ENCODE data around the gene TTF1.
"Not testable (repeated sequence)": the region's sequence is repeated elsewhere in the genome, so short reads cannot be mapped to it uniquely, and the experiment has no call there.

Gene TTF1

DNA sequence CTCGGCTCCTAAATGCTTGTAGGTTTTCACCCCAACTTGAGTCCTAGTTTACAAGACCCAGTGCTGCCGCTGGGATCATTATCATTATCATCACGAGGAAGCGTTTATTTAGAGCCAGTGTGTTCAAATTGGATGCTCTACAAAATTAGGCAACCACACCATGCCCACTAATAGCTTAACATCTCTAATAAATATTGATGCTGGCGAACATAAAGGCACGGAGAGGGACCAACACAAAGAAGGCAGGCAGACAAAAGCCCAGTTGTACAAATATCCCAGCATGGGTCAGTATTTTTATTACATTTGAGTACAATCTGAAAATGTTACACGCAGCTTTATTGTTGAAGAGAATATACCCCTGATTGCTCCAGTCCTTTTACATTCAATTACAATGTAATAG, 8.1 kb upstream of the TTF1 start:
- in situ Hi-C loops (cut with MboI; ENCODE audit: low sequenced_read_pairs) = no loop called here

DNA sequence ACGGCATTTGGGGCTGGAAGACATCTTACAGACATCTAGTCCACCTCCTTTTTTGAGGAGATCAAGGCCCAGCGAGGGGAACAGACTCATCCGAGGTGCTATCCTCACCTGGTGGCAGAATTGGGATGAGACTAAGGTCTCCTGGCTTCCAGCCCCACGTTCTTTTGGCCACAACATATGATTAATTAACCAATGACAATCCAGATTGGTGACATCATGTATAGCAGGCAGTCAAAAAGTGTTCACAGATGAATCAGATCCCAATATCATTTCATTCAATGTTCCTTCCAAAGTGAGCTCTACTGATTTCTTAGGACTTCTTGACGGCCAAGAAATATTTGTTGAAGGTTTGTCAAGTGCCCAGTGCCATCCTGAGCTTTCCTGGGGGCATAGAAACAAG, 7.3 kb upstream of the TTF1 start:
- in situ Hi-C loops (cut with MboI; ENCODE audit: low sequenced_read_pairs) = no loop called here

DNA sequence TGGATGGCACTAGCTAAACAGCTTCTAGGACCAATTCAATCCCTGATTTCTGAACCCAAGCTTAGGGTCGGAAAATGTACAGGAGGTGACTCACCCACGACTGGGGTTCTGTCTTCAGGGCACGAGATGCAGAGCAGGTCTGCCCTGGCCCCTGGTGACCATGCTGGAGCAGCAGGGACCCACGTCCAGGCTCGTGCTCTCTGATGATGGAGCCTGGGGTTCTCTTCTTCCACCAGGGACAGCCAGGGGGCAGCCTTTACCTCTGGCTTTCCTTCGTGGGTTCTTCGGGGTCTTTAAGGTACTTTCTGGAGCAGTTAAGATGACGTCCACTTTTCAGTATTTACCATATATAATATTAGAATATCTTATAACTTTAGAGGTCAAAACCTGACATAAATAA, 5.4 kb upstream of the TTF1 start:
- in situ Hi-C loops (cut with MboI; ENCODE audit: low sequenced_read_pairs) = no loop called here

DNA sequence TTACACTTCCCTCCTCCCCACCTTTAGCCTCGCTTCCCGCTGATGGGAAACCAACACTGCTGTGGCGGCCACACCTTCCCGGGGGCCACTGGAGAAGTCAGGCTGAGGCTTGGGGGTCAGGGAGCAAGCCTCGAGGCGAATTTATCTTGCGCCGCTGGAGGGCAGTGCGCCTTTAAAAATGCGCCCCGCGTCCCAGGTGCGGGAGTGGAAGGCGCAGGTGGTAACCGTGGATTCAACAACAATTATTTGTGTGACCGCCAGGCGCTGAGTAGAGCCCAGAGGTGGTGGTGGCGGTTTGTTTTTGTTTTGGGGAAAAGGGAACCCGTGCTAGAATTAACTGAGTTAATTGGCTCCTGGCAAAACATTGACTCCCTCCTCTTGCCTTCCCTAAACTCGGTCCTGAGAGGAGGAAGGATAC, 4.5 kb upstream of the TTF1 start:
- in situ Hi-C loops (cut with MboI; ENCODE audit: low sequenced_read_pairs) = no loop called here

DNA sequence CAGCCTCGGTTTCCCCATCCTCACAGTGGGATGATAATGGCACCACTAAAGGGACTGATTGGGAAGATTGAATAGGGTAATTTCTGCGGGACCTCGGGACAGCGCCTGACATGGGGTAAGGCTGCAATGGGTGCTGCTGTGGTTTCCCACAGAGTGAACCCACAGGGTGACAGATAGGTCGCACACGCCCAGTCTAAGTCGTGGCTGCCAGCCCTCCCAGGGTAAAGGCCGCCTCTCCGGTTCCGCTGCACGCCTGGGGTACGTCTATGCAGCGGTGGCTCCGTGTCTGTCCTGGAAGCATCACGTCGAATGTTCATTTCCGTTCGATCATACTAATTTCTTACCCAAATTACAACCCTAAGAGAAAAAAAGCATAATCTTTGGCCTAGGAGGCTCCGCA, 4.0 kb upstream of the TTF1 start:
- in situ Hi-C loops (cut with MboI; ENCODE audit: low sequenced_read_pairs) = no loop called here

- in situ Hi-C loops (cut with MboI; ENCODE audit: low sequenced_read_pairs) = no loop called here
These were observed 3.3 kb upstream of the TTF1 start, which contains the start of gene CFAP77 for GRCh38 chr9:132409828-132410528. Gene CFAP77, plus strand, starts transcription at chr9:132410211. Its CDS starts 61 bp downstream, at chr9:132410272.

- in situ Hi-C loops (cut with MboI; ENCODE audit: low sequenced_read_pairs) = no loop called here
These were observed 1.9 kb upstream of the TTF1 start for GRCh38 chr9:132408521-132408920.

DNA sequence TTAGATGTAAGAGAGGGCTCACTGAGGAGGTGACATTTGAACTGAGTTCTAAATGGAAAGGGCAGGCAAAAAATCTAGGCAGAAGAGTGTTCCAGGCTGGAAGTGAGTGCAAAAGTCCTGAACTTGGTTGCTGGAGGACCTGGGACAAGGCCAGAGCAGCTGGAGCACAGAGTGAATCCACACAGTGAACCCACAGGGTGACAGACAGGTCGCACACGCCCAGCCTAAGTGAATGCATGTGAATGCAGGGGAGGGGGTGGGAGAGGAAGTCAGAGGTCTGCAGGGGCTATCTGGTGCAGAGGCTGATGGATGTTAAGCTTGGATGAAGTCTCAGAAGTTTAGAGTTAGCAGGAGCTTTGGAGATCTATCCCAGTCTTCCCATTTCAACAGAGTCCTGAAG, 556 bp upstream of the TTF1 start:
- in situ Hi-C loops (cut with MboI; ENCODE audit: low sequenced_read_pairs) = no loop called here

DNA sequence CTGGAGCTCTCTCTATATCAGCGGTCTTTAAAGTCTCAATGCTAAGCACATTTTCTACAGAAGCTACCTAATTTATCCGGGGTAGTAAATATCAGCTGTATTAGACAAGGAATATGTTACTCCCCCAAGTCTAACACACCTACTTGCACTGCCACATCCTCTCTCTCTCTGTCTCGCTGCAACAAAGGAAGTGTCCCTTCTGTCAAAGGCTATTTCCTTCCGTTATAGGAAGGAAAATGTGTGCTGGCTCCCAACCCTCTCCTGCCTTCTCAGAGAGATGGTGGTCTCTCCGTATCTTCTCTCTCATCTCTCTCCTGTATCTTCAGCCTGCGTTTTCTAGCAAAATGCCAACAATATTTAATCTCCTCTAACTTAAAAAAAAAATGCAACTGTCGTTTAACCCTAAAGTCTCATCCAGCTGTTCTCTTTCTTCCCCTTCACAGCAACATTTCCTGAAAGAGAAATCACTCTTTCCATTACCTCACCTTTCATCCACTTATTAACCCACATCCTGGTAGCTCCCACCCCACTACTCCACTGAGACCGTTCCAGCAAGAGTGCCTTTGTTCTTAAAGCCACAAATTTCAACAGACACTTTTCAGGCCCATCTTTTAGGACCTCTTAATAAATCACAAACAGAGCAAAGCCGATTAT, 2.3 kb downstream of the TTF1 start:
- in situ Hi-C loops (cut with MboI; ENCODE audit: low sequenced_read_pairs) = no loop called here

GRCh38 chr9:132401824-132402223, 4.8 kb downstream of the TTF1 start:
- in situ Hi-C loops (cut with MboI; ENCODE audit: low sequenced_read_pairs) = no loop called here

- in situ Hi-C loops (cut with MboI; ENCODE audit: low sequenced_read_pairs) = no loop called here
These were observed 11.1 kb downstream of the TTF1 start for GRCh38 chr9:132395560-132395959.

DNA sequence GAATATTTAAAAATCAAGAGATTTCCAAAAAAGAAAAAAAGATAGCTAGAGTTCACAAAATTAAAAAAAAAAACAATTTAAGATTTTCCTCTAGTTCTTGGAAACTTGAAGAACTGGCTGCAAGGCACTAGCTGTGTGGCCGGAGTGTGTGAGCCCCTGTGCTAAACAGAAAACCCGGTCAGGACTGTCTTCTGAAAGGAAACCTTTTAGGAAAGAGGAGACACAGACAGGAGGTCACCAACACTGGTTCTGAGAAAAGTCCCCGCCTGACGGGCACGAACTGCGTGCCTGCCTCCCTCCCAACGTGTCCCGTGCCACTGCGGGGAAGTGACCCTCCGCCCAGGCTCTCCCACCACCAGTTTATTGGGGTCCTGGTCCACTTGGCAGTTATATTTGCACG, 15.2 kb downstream of the TTF1 start:
- in situ Hi-C loops (cut with MboI; ENCODE audit: low sequenced_read_pairs) = no loop called here

- in situ Hi-C loops (cut with MboI; ENCODE audit: low sequenced_read_pairs) = no loop called here
These were observed 15.7 kb downstream of the TTF1 start for GRCh38 chr9:132390966-132391365.

GRCh38 chr9:132387133-132387532, 19.5 kb downstream of the TTF1 start:
- in situ Hi-C loops (cut with MboI; ENCODE audit: low sequenced_read_pairs) = no loop called here

- in situ Hi-C loops (cut with MboI; ENCODE audit: low sequenced_read_pairs) = no loop called here
These were observed 22.3 kb downstream of the TTF1 start for GRCh38 chr9:132384376-132384775.

DNA sequence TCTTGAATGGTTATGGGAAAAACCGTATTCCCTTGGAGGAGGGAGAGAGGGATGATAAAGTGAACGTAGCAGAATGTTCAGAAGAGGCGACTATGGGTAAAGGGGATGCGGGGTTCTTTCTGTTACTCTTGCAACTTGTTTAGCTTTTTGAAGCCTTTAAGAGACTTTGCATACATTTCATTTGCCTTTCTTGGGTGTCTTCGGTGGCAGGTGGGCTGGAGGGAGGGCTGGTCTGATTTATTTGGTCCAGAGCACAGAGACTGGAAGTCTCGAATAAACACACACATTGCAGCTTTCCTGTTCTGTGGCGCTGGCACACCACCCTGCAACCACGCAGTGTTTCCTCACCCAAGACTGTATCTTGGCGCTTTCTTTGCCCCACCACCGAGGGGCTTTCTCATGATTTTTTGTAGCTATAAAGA, 23.2 kb downstream of the TTF1 start:
- in situ Hi-C loops (cut with MboI; ENCODE audit: low sequenced_read_pairs) = no loop called here

- in situ Hi-C loops (cut with MboI; ENCODE audit: low sequenced_read_pairs) = no loop called here
These were observed 24.6 kb downstream of the TTF1 start for GRCh38 chr9:132381966-132382541.

- in situ Hi-C loops (cut with MboI; ENCODE audit: low sequenced_read_pairs) = not testable (repeated sequence)
These were observed 28.2 kb downstream of the TTF1 start for GRCh38 chr9:132378416-132378815.

DNA sequence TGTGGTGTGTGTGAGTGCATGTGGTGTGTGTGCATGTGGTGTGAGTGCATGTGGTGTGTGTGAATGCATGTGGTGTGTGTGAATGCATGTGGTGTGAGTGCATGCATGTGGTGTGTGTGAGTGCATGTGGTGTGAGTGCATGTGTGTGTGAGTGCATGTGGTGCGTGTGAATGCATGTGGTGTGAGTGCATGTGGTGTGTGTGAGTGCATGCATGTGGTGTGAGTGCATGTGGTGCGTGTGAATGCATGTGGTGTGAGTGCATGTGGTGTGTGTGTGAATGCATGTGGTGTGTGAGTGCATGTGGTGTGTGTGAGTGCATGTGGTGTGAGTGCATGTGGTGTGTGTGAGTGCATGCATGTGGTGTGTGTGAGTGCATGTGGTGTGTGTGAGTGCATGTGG, 28.9 kb downstream of the TTF1 start:
- in situ Hi-C loops (cut with MboI; ENCODE audit: low sequenced_read_pairs) = not testable (repeated sequence)

GRCh38 chr9:132372177-132373095, 34.2 kb downstream of the TTF1 start:
- in situ Hi-C loops (cut with MboI; ENCODE audit: low sequenced_read_pairs) = no loop called here

GRCh38 chr9:132370592-132370991, 36.0 kb downstream of the TTF1 start:
- in situ Hi-C loops (cut with MboI; ENCODE audit: low sequenced_read_pairs) = no loop called here

All from hTERT RPE-1 (cell line).